Activated CD8-positive, alpha-beta T cell treated with anti-CD3 and anti-CD28 coated beads for 36 hours (primary cell): ENCODE results near the gene HLA-F. TPM values are rescaled to one million over a fixed set of nuclear protein-coding genes. Genes with fewer than 3 reads are reported as not detected.

Source experiments
- ATAC-seq: fragments of 200-7000 bp; cut with Tn5 transposase; one replicate; pipeline ENCODE4 v1.10.0; 2021; ENCODE audit warnings: mild to moderate bottlenecking, moderate library complexity
- CTCF ChIA-PET: fragments of 350-600 bp; sonication (Branson Sonifier 250); formaldehyde crosslinking; loops from one replicate; lab custom pipeline; 2021; ENCODE audit warnings: antibody characterized with exemption; lab: Charles Lee
- POLR2A ChIA-PET: fragments of 350-600 bp; sonication (Branson Sonifier 250); formaldehyde crosslinking; loops from one replicate; lab custom pipeline; 2021; ENCODE audit warnings: antibody characterized with exemption; lab: Charles Lee
- DNase-seq: peaks from one replicate; pipeline ENCODE4 v3.0.0-alpha.2; 2020
- H3K27ac Mint-ChIP-seq: one replicate; pipeline ENCODE4 v1.8.0; 2021; ENCODE audit warnings: mild to moderate bottlenecking, mixed read lengths
- H3K27me3 Mint-ChIP-seq: one replicate; pipeline ENCODE4 v1.8.0; 2021; ENCODE audit warnings: mixed read lengths
- H3K36me3 Mint-ChIP-seq: one replicate; pipeline ENCODE4 v1.8.0; 2021; ENCODE audit warnings: low read depth, mixed read lengths
- H3K4me1 Mint-ChIP-seq: one replicate; pipeline ENCODE4 v1.8.0; 2021; ENCODE audit warnings: low read depth, mixed read lengths
- H3K4me3 Mint-ChIP-seq: one replicate; pipeline ENCODE4 v1.8.0; 2021; ENCODE audit warnings: mild to moderate bottlenecking, moderate library complexity, mixed read lengths
- H3K9me3 Mint-ChIP-seq: one replicate; pipeline ENCODE4 v1.8.0; 2021; ENCODE audit warnings: mixed read lengths
- intact Hi-C: fragments of 100-400 bp; cut with micrococcal nuclease; formaldehyde crosslinking; loops from one replicate; pipeline ENCODE4 v1.10.0; 2022
- total RNA-seq, 2 experiments: library from RNA; stranded (reverse); gene quantifications; one replicate each; pipeline ENCODE4 v1.2.3, GENCODE V29; 2021
- TF ChIP-seq, protein P1 (sequence below): fragments of 200-600 bp; IDR thresholded peaks from one replicate; pipeline ENCODE4 v1.8.0; 2022; ENCODE audit warnings: antibody characterized with exemption, mild to moderate bottlenecking

HLA-F gene
- total RNA-seq = 100 to 1,000 TPM; 172 TPM

- H3K27ac Mint-ChIP-seq = peak within 1 kb of the TSS; percentile 94
Measured at GRCh38 chr6:29723262-29723665, at the start of gene HLA-F. HLA-F (plus strand) TSS chr6:29723434; CDS start chr6:29723464, 30 bp downstream.

GRCh38 chr6:29674008-29674407, 49.2 kb upstream of the HLA-F start:
- Mint-ChIP-seq H3K4me3 (no peak overlapping the region), H3K9me3 (no peaks in the 10 kb centered on the region), H3K27ac (no peak overlapping the region), H3K27me3 (peaks cover 11% of the 10 kb centered on the region), H3K4me1 (peaks cover 2% of the 10 kb centered on the region), H3K36me3 (no peaks in the 10 kb centered on the region)
- ATAC-seq = no peak
- ChIA-PET CTCF (interaction anchor here (9.2 kb wide), 1 partner anchor 22 kb away, joined by 94 read pairs; no protein-coding TSS in a partner anchor), POLR2A (no interaction called here)
- DNase-seq = no peak
- TF ChIP-seq, protein P1, sequence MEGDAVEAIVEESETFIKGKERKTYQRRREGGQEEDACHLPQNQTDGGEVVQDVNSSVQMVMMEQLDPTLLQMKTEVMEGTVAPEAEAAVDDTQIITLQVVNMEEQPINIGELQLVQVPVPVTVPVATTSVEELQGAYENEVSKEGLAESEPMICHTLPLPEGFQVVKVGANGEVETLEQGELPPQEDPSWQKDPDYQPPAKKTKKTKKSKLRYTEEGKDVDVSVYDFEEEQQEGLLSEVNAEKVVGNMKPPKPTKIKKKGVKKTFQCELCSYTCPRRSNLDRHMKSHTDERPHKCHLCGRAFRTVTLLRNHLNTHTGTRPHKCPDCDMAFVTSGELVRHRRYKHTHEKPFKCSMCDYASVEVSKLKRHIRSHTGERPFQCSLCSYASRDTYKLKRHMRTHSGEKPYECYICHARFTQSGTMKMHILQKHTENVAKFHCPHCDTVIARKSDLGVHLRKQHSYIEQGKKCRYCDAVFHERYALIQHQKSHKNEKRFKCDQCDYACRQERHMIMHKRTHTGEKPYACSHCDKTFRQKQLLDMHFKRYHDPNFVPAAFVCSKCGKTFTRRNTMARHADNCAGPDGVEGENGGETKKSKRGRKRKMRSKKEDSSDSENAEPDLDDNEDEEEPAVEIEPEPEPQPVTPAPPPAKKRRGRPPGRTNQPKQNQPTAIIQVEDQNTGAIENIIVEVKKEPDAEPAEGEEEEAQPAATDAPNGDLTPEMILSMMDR = no peak
- intact Hi-C loops = no loop called here

More at GRCh38 chr6:29723262-29723665, at the start of gene HLA-F:
- no peaks in the 10 kb centered on the region for H3K27me3 Mint-ChIP-seq
- ChIA-PET POLR2A (interaction anchor here (0.7 to 0.9 kb wide), 2 partner anchors 11 to 13 kb away, joined by 3 to 4 read pairs; no protein-coding TSS in a partner anchor), CTCF (interaction anchor here (1.1 to 2.1 kb wide), 3 partner anchors 12 to 30 kb away, joined by 3 to 7 read pairs (median 4); no protein-coding TSS in a partner anchor)
- H3K4me1 Mint-ChIP-seq = peaks cover 52% of the 10 kb centered on the region
- H3K9me3 Mint-ChIP-seq = no peaks in the 10 kb centered on the region
- peaks cover 46% of the 10 kb centered on the region for H3K36me3 Mint-ChIP-seq
- intact Hi-C loops = no loop called here
- peak; percentile 75 for ATAC-seq
- DNase-seq = peak; percentile 83
- TF ChIP-seq, protein P1 = no peak
- peak within 1 kb of the TSS; percentile 93 for H3K4me3 Mint-ChIP-seq

- Mint-ChIP-seq H3K4me1 (peaks cover 2% of the 10 kb centered on the region), H3K27ac (no peak overlapping the region), H3K27me3 (peaks cover 9% of the 10 kb centered on the region), H3K9me3 (no peaks in the 10 kb centered on the region), H3K4me3 (no peak overlapping the region), H3K36me3 (no peaks in the 10 kb centered on the region)
- TF ChIP-seq, protein P1 = no peak
- DNase-seq (no peak), ATAC-seq (no peak)
- intact Hi-C loops = no loop called here
- POLR2A ChIA-PET = no interaction called here
- CTCF ChIA-PET = interaction anchor here (0.7 to 9.2 kb wide), 3 partner anchors 12 to 159 kb away, joined by 3 to 94 read pairs (median 3); no protein-coding TSS in a partner anchor
Measured at GRCh38 chr6:29675561-29675960, 47.7 kb upstream of the HLA-F start.

DNA sequence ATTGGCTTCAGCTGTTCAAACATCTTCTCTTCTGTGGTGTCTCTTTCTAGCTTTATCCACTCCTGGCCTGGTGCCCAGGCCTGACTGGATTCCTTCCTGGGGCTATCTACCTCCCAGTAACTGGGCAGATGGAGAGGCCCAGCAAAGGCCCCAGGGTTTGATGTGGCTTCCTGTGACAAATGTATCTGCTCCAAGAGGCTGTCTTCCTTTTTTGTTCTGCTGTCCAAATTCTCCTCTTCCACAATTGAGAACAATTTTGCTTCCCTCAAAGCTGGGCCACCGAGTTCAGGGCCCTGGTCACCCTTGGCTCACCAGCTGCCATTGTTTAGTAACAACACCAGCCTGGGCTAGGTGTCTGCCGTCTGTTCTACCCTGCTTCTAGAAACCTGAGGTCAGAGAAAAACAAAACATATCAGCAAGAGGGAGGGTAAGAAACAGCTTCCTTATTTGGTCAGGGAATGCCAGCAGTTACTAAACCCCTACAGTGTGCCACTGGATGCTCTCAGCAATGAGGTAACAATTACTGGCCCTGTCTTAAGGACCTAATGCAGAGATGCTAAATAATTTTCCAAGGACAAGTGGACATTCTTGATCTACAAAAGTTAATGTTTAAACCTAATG, 46.1 kb upstream of the HLA-F start:
- H3K4me1 Mint-ChIP-seq = peaks cover 2% of the 10 kb centered on the region
- no peak overlapping the region for H3K27ac Mint-ChIP-seq
- H3K36me3 Mint-ChIP-seq = no peaks in the 10 kb centered on the region
- H3K27me3 Mint-ChIP-seq = peaks cover 7% of the 10 kb centered on the region
- CTCF ChIA-PET = interaction anchor here (9.2 kb wide), 1 partner anchor 25 kb away, joined by 94 read pairs; no protein-coding TSS in a partner anchor
- DNase-seq (no peak), ATAC-seq (no peak)
- intact Hi-C loops = no loop called here
- POLR2A ChIA-PET = no interaction called here
- H3K9me3 Mint-ChIP-seq = no peaks in the 10 kb centered on the region
- TF ChIP-seq, protein P1 = no peak
- no peak overlapping the region for H3K4me3 Mint-ChIP-seq

DNA sequence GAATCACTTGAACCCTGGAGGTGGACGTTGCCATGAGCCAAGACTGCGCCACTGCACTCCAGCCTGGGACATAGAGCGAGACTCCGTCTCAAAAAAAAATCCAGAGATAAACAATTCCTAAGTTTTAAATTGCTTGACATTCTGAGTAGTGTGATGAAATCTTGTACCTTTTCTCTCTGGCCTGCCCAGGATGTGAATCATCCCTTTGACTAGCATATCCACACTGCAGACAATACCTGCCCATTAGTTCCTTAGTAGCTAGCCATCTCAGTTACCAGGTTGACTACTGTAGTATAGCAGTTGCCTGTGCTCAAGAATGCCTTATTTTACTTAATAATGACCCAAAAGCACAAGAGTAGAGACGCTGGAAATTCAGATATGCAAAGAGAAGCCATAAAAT, 45.1 kb upstream of the HLA-F start:
- ChIA-PET POLR2A (no interaction called here), CTCF (interaction anchor here (9.2 kb wide), 1 partner anchor 26 kb away, joined by 94 read pairs; no protein-coding TSS in a partner anchor)
- Mint-ChIP-seq H3K27me3 (peaks cover 4% of the 10 kb centered on the region), H3K9me3 (no peaks in the 10 kb centered on the region), H3K36me3 (no peaks in the 10 kb centered on the region), H3K4me3 (no peak overlapping the region), H3K27ac (no peak overlapping the region), H3K4me1 (peaks cover 2% of the 10 kb centered on the region)
- DNase-seq (no peak), ATAC-seq (no peak)
- intact Hi-C loops = no loop called here
- TF ChIP-seq, protein P1 = no peak
